Measurements from ENCODE around the gene FCER1G. TPM values are rescaled to one million over a fixed set of nuclear protein-coding genes. Genes with fewer than 3 reads are reported as not detected.
A peak's percentile ranks its signal among the peaks of the same experiment; 100 is the strongest.

FCER1G gene
- total and polyA plus RNA-seq, 8 donors = 1.3 to 25.0 (median 11.9) TPM

- intact Hi-C loops (cut with DNase I) = no loop called here
- H3K9me3 ChIP-seq = no peaks in the 10 kb centered on the region
- TF ChIP-seq, protein P1, sequence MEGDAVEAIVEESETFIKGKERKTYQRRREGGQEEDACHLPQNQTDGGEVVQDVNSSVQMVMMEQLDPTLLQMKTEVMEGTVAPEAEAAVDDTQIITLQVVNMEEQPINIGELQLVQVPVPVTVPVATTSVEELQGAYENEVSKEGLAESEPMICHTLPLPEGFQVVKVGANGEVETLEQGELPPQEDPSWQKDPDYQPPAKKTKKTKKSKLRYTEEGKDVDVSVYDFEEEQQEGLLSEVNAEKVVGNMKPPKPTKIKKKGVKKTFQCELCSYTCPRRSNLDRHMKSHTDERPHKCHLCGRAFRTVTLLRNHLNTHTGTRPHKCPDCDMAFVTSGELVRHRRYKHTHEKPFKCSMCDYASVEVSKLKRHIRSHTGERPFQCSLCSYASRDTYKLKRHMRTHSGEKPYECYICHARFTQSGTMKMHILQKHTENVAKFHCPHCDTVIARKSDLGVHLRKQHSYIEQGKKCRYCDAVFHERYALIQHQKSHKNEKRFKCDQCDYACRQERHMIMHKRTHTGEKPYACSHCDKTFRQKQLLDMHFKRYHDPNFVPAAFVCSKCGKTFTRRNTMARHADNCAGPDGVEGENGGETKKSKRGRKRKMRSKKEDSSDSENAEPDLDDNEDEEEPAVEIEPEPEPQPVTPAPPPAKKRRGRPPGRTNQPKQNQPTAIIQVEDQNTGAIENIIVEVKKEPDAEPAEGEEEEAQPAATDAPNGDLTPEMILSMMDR (IDR thresholded peaks at IDR 0.05) = no peak
- peaks cover 0 to 35% (median 12%) of the 10 kb centered on the region in 3 donors for H3K36me3 ChIP-seq
- no peak for DNase-seq
- no peak for FAIRE-seq
- peaks cover 0 to 6% (median 5%) of the 10 kb centered on the region in 3 donors for H3K4me1 ChIP-seq
- H3K27me3 ChIP-seq = no peaks in the 10 kb centered on the region
- WGBS, 2 donors = 59 to 65% methylated on average over 5 of the region's 5 CpGs
- H3K4me3 ChIP-seq = no peak overlapping the region
- ATAC-seq = no peak
- H3K27ac ChIP-seq = no peak overlapping the region
These were observed 43.9 kb upstream of the FCER1G start for GRCh38 chr1:161171191-161171590.

DNA sequence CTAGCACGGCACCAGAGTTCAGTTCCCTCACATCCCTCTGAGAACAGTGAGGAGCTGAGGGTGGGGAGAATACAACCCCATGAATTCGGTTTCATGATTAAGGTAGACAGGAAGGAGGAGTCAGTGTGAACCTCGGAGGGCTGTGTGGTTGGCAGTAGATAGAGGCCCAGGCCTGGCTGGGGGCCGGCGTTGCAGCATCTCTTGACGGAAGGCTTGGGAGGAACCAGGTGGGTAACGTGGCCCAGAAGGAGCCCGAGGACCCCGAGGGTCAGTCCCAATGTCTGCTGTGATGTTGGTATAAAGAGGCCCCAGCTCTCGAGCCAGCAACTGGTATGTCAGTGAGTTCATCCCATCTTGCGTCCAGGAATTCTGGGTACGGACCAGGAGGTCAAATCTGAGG is 43.4 kb upstream of the FCER1G start:
- WGBS, 2 donors = 79 to 80% methylated on average over 12 of the region's 12 CpGs
- TF ChIP-seq, protein P1 (IDR thresholded peaks at IDR 0.05) = no peak
- DNase-seq (no peak), ATAC-seq (no peak), FAIRE-seq (no peak)
- Histone ChIP-seq H3K4me1 (peaks cover 0 to 6% (median 5%) of the 10 kb centered on the region in 3 donors), H3K36me3 (peaks cover 0 to 35% (median 12%) of the 10 kb centered on the region in 3 donors), H3K27me3 (no peaks in the 10 kb centered on the region), H3K9me3 (no peaks in the 10 kb centered on the region), H3K27ac (no peak overlapping the region), H3K4me3 (no peak overlapping the region)
- intact Hi-C loops (cut with DNase I) = no loop called here

- TF ChIP-seq, protein P1 (IDR thresholded peaks at IDR 0.05) = no peak
- H3K4me3 ChIP-seq = no peak overlapping the region
- H3K4me1 ChIP-seq = peaks cover 0 to 6% (median 0%) of the 10 kb centered on the region in 3 donors
- H3K27ac ChIP-seq = no peak overlapping the region
- ATAC-seq (no peak), DNase-seq (no peak), FAIRE-seq (no peak)
- 82 to 94% methylated on average over 1 of the region's 1 CpG for WGBS, 2 donors
- no peaks in the 10 kb centered on the region for H3K9me3 ChIP-seq
- peaks cover 0 to 35% (median 12%) of the 10 kb centered on the region in 3 donors for H3K36me3 ChIP-seq
- no peaks in the 10 kb centered on the region for H3K27me3 ChIP-seq
- intact Hi-C loops (cut with DNase I) = no loop called here
These were observed 42.7 kb upstream of the FCER1G start for GRCh38 chr1:161172349-161172748.

- peaks cover 0 to 6% (median 0%) of the 10 kb centered on the region in 3 donors for H3K4me1 ChIP-seq
- FAIRE-seq (no peak), ATAC-seq (no peak), DNase-seq (peak in 1 of 6 donors; percentile 42)
- H3K27me3 ChIP-seq = no peaks in the 10 kb centered on the region
- TF ChIP-seq, protein P1 (IDR thresholded peaks at IDR 0.05) = no peak
- peaks cover 0 to 35% (median 12%) of the 10 kb centered on the region in 3 donors for H3K36me3 ChIP-seq
- 8 to 16% methylated on average over 4 of the region's 4 CpGs for WGBS, 2 donors
- H3K4me3 ChIP-seq = no peak overlapping the region
- H3K9me3 ChIP-seq = no peaks in the 10 kb centered on the region
- intact Hi-C loops (cut with DNase I) = no loop called here
- no peak overlapping the region for H3K27ac ChIP-seq
These were observed 42.2 kb upstream of the FCER1G start for GRCh38 chr1:161172776-161173376.

- DNase-seq = no peak
- no peak for ATAC-seq
- peaks cover 0 to 11% (median 4%) of the 10 kb centered on the region in 3 donors for H3K4me1 ChIP-seq
- no peaks in the 10 kb centered on the region for H3K27me3 ChIP-seq
- 89 to 92% methylated on average over 11 of the region's 11 CpGs for WGBS, 2 donors
- intact Hi-C loops (cut with DNase I) = no loop called here
- H3K27ac ChIP-seq = no peak overlapping the region
- H3K9me3 ChIP-seq = no peaks in the 10 kb centered on the region
- no peak for FAIRE-seq
- no peak overlapping the region for H3K4me3 ChIP-seq
- TF ChIP-seq, protein P1 (IDR thresholded peaks at IDR 0.05) = no peak
- peaks cover 0 to 35% (median 12%) of the 10 kb centered on the region in 3 donors for H3K36me3 ChIP-seq
These were observed 41.4 kb upstream of the FCER1G start for GRCh38 chr1:161173711-161174110.
